AG09309 (cell line): ENCODE data around the gene COL6A1.

Experiments used
- DNase-seq: peaks from one replicate; pipeline ENCODE4 v3.0.0-alpha.2; 2010; ENCODE audit warnings: low read depth
- H3K4me3 ChIP-seq: 2 replicates; pipeline ENCODE4 v1.5.1; 2011; ENCODE audit warnings: mild to moderate bottlenecking, low read depth, low read length, moderate library complexity; ENCODE audit not compliant: control insufficient read depth
- CTCF ChIP-seq: IDR thresholded peaks from 2 replicates; pipeline ENCODE4 v1.5.1; 2011; ENCODE audit warnings: mild to moderate bottlenecking, low read depth, low read length, inconsistent platforms; ENCODE audit not compliant: insufficient read depth, control insufficient read depth; ENCODE audit errors: missing control alignments

Gene COL6A1

GRCh38 chr21:45995686-45996179, 14.2 kb downstream of the COL6A1 start:
- TF ChIP-seq CTCF, result no peak
- no peak overlapping the region for H3K4me3 ChIP-seq
- DNase-seq, result no peak

- TF ChIP-seq CTCF, result no peak
- H3K4me3 ChIP-seq, result no peak overlapping the region
- no peak for DNase-seq
These were observed 15.0 kb downstream of the COL6A1 start for GRCh38 chr21:45996311-45997204.

DNA sequence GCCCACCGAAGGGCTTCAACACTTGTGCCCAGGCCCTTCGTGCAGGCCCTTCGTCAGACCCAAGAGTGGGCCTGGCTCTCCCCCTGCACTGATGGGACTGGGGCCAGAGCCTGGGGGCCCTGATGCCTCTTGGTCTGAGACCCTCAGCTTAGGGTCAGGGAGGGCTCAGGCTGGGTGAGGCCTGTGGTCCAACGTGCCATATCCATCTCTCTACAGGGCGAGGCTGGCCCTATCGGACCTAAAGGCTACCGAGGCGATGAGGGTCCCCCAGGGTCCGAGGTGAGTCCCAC, 15.6 kb downstream of the COL6A1 start:
- TF ChIP-seq CTCF, result no peak
- H3K4me3 ChIP-seq, result no peak overlapping the region
- DNase-seq, result no peak

DNA sequence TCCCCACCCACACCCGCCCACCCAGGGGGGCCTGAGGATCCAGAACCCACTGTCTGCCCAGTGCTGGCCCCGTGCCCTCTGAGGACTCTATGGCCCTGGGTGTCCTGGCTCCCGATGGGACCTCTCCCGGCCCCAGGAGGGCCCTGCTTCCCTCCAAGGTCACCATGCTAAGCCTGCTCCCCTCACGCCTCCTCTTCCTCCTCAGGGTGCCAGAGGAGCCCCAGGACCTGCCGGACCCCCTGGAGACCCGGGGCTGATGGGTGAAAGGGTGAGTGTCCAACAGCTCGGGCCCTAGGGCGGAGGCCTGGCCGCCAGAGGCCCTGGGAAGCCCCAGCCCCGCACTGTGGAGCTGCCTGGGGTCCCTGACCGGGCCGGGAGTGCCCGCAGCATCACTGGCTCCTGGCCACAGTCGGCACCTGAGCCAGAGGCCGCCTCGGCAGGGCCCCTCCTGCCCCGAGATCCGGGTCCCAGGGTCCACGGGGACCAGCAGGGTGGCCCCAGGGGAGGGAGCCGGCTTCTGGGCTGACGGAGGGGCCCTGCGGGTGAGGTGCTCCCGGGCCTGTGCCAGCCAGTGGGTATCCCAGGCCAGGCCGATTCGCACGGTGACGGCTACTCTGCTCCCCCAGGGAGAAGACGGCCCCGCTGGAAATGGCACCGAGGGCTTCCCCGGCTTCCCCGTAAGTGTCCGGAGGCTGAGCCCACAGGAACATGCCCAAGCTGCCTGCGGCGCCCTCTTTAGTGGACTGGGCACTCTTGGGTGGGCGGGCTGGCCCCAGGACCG, 16.1 kb downstream of the COL6A1 start:
- DNase-seq, result no peak
- no peak for TF ChIP-seq CTCF
- H3K4me3 ChIP-seq, result no peak overlapping the region

GRCh38 chr21:45998276-45998701, 16.7 kb downstream of the COL6A1 start:
- TF ChIP-seq CTCF, result no peak
- DNase-seq, result no peak
- no peak overlapping the region for H3K4me3 ChIP-seq

DNA sequence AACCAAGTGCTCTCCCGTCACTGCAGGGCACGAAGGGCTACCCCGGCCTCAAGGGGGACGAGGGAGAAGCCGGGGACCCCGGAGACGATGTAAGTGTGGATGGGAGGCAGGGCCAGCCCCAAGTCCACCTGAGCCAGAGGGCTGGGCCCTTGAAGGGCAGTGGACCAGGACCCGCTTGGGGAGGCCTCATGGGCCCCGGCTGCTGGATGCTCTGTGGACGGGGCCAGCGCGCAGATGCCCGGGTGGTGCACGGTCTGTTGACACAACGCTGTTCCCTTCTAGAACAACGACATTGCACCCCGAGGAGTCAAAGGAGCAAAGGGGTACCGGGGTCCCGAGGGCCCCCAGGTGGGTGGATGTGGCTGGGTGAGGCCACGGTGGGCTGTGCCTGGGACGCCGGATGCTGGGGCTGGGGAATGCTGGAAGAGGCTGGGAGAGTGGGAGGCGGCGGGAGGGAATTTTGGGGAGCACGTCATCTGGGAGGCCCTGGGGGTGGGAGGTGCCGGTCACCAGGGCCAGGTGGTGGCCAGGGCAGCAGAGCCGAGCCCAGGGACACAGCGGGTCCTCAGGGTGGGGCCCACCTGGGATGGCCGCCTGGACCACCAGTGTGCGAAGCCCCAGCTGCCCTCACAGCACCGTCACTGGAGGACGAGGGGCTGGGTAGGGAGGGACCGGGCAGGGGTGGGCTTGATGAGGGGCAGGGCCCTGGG, 17.5 kb downstream of the COL6A1 start:
- TF ChIP-seq CTCF, result no peak
- DNase-seq, result no peak
- H3K4me3 ChIP-seq, result no peak overlapping the region
